ENCODE measurements around the gene KRTAP10-4. TPM values are rescaled to one million over a fixed set of nuclear protein-coding genes. Genes with fewer than 3 reads are reported as not detected.

Gene KRTAP10-4
- total and polyA plus RNA-seq, 2 experiments from 2014 or later: not detected

- H3K4me2 ChIP-seq: no peak overlapping the region
- ATAC-seq (no peak), DNase-seq (ENCODE audit: low spot score) (no peak)
- no peaks in the 10 kb centered on the region; the same call in 2 of the 3 replicates for H3K36me3 Mint-ChIP-seq (ENCODE audit: low read depth)
- no peaks in the 10 kb centered on the region for H3K9me2 ChIP-seq (ENCODE audit: insufficient read depth)
- H3K27ac ChIP-seq (ENCODE audit: low read depth): no peak overlapping the region
- peaks cover 11% of the 10 kb centered on the region for H3K9me3 Mint-ChIP-seq
- H3K4me3 Mint-ChIP-seq: no peak overlapping the region
- no peaks in the 10 kb centered on the region for H3K79me2 ChIP-seq (replicated peaks; ENCODE audit: insufficient read depth)
- H3K4me1 ChIP-seq (ENCODE audit: insufficient read depth): no peaks in the 10 kb centered on the region
- no peaks in the 10 kb centered on the region for H4K20me1 ChIP-seq (replicated peaks; ENCODE audit: insufficient read depth)
- H3K4me1 Mint-ChIP-seq: peaks cover 16% of the 10 kb centered on the region
- TF ChIP-seq ZNF331 (CRISPR knock-in tag; IDR thresholded peaks at IDR 0.05; ENCODE audit: low read depth): no peak
- TF ChIP-seq STAT1 (IDR thresholded peaks at IDR 0.05; ENCODE audit: unreplicated experiment): no peak
- no peak for TF ChIP-seq CREB1 (CRISPR knock-in tag; IDR thresholded peaks at IDR 0.05; ENCODE audit: low read depth)
- TF ChIP-seq JUNB (IDR thresholded peaks at IDR 0.05; ENCODE audit: unreplicated experiment): no peak
- TF ChIP-seq EZH2phosphoT487 (IDR thresholded peaks at IDR 0.05; ENCODE audit: unreplicated experiment): no peak
- TF ChIP-seq CTCF (conservative IDR thresholded peaks at IDR 0.05; ENCODE audit: low read depth in 2 of 2): no peak
- TF ChIP-seq NANOG (IDR thresholded peaks at IDR 0.05; ENCODE audit: borderline replicate concordance): no peak
- no peak for TF ChIP-seq EZH2 (IDR thresholded peaks at IDR 0.05; ENCODE audit: low read depth, unreplicated experiment)
- no peaks in the 10 kb centered on the region for H3F3A ChIP-seq (replicated peaks; ENCODE audit: low read depth)
- H3K4me3 ChIP-seq: no peak overlapping the region
- peaks cover 11% of the 10 kb centered on the region for H3K27me3 Mint-ChIP-seq (ENCODE audit: insufficient read depth, low read depth, poor library complexity)
- H2AFZ ChIP-seq: no peak overlapping the region; the same call in 1 of the 2 replicates
- H3K27me3 ChIP-seq (ENCODE audit: insufficient read depth): no peaks in the 10 kb centered on the region
- H3K36me3 ChIP-seq (ENCODE audit: insufficient read depth): no peaks in the 10 kb centered on the region
- H3K27ac Mint-ChIP-seq: no peak overlapping the region
Measured at GRCh38 chr21:44603109-44603875, 29.8 kb downstream of the KRTAP10-4 start.

GRCh38 chr21:44603911-44604310 lies 30.4 kb downstream of the KRTAP10-4 start:
- no peaks in the 10 kb centered on the region for H3K36me3 ChIP-seq (ENCODE audit: insufficient read depth)
- DNase-seq (ENCODE audit: low spot score) (no peak), ATAC-seq (no peak)
- no peak overlapping the region for H3K4me2 ChIP-seq
- Mint-ChIP-seq H3K36me3 (ENCODE audit: low read depth) (no peaks in the 10 kb centered on the region; the same call in 1 of the 3 replicates), H3K27me3 (ENCODE audit: insufficient read depth, low read depth, poor library complexity) (peaks cover 11% of the 10 kb centered on the region), H3K4me3 (no peak overlapping the region), H3K27ac (no peak overlapping the region), H3K4me1 (peaks cover 10% of the 10 kb centered on the region; the same call in 2 of the 3 replicates), H3K9me3 (peaks cover 8% of the 10 kb centered on the region)
- no peaks in the 10 kb centered on the region for H3K27me3 ChIP-seq (ENCODE audit: insufficient read depth)
- no peaks in the 10 kb centered on the region for H3K4me1 ChIP-seq (ENCODE audit: insufficient read depth)
- TF ChIP-seq STAT1 (IDR thresholded peaks at IDR 0.05; ENCODE audit: unreplicated experiment) (no peak), EZH2phosphoT487 (IDR thresholded peaks at IDR 0.05; ENCODE audit: unreplicated experiment) (no peak), ZNF114 (CRISPR knock-in tag; IDR thresholded peaks at IDR 0.05) (no peak), ETS1 (IDR thresholded peaks at IDR 0.05) (no peak), ZNF331 (CRISPR knock-in tag; IDR thresholded peaks at IDR 0.05; ENCODE audit: low read depth) (no peak), EZH2 (IDR thresholded peaks at IDR 0.05; ENCODE audit: low read depth, unreplicated experiment) (no peak), NANOG (IDR thresholded peaks at IDR 0.05; ENCODE audit: borderline replicate concordance) (no peak), JUNB (IDR thresholded peaks at IDR 0.05; ENCODE audit: unreplicated experiment) (no peak)
- H3K9me2 ChIP-seq (ENCODE audit: insufficient read depth): no peaks in the 10 kb centered on the region
- H4K20me1 ChIP-seq (replicated peaks; ENCODE audit: insufficient read depth): no peaks in the 10 kb centered on the region
- no peak overlapping the region; the same call in 1 of the 2 replicates for H2AFZ ChIP-seq
- H3F3A ChIP-seq (replicated peaks; ENCODE audit: low read depth): no peaks in the 10 kb centered on the region
- no peaks in the 10 kb centered on the region for H3K79me2 ChIP-seq (replicated peaks; ENCODE audit: insufficient read depth)
- H3K4me3 ChIP-seq: no peak overlapping the region
- no peak overlapping the region for H3K27ac ChIP-seq (ENCODE audit: low read depth)

All from GM23338 (cell line).